OCI-LY1 (cell line): ENCODE data around the gene ULK4.
"Not testable (repeated sequence)": the region's sequence is repeated elsewhere in the genome, so short reads cannot be mapped to it uniquely, and the experiment has no call there.

Experiments
- EZH2 ChIP-seq: fragments of 200-600 bp; sonication (generic), shearing (Covaris generic); IDR thresholded peaks from 2 replicates; pipeline ENCODE4 v1.8.0; 2017; ENCODE audit warnings: borderline replicate concordance, mixed run types, mild to moderate bottlenecking, antibody characterized with exemption, low read length, moderate library complexity, mixed read lengths
- TF ChIP-seq, protein P1 (sequence below): fragments of 200-600 bp; sonication (generic), shearing (Covaris generic); IDR thresholded peaks from 2 replicates; pipeline ENCODE4 v1.5.1; 2017; ENCODE audit warnings: mild to moderate bottlenecking, antibody characterized with exemption, low read length, moderate library complexity, mixed read lengths

DNA sequence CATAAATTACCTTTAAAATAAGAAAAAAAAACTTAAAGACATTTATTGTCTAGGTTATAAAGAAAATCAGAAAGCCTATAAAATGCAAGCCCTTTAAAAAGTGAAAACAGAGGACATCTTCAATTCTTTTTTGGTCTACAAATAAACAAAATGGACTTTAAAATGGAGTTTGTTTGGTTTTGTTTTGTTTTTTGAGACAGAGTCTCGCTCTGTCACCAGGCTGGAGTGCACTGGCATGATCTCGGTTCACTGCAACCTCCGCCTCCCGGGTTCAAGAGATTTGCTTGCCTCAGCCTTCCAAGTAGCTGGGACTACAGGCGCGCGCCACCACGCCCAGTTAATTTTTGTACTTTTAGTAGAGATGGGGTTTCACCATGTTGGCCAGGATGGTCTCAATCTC lies 252.7 kb downstream of the ULK4 start:
- TF ChIP-seq, protein P1, sequence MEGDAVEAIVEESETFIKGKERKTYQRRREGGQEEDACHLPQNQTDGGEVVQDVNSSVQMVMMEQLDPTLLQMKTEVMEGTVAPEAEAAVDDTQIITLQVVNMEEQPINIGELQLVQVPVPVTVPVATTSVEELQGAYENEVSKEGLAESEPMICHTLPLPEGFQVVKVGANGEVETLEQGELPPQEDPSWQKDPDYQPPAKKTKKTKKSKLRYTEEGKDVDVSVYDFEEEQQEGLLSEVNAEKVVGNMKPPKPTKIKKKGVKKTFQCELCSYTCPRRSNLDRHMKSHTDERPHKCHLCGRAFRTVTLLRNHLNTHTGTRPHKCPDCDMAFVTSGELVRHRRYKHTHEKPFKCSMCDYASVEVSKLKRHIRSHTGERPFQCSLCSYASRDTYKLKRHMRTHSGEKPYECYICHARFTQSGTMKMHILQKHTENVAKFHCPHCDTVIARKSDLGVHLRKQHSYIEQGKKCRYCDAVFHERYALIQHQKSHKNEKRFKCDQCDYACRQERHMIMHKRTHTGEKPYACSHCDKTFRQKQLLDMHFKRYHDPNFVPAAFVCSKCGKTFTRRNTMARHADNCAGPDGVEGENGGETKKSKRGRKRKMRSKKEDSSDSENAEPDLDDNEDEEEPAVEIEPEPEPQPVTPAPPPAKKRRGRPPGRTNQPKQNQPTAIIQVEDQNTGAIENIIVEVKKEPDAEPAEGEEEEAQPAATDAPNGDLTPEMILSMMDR, result not testable (repeated sequence)
- TF ChIP-seq EZH2, result not testable (repeated sequence)
